ENCODE measurements around the gene PAX2. TPM values are rescaled to one million over a fixed set of nuclear protein-coding genes. Genes with fewer than 3 reads are reported as not detected.

PAX2 gene
- total and polyA plus RNA-seq, 2 donors from 2014 or later = 28.3 to 102 TPM

DNA sequence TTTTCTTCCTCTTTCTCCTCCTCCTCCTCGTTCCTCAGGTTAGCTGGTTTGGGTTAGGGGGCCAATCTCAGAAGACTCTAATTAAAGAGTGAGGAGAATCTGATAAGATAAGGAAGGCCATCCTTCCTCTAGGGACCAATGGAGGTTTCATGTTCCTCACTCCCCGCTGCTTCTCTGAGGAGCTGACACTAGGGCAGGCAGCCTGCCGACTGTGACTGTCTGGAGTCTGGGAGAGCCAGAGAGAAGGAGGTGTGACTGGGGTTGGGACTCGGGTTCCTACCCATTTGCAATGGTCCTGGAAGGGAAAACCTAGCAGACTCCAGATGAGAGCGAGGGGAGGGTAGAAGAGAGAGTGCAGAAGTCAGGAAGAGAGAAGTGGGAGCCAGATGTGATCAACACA is 15.3 kb downstream of the PAX2 start:
- TF ChIP-seq, protein P1, sequence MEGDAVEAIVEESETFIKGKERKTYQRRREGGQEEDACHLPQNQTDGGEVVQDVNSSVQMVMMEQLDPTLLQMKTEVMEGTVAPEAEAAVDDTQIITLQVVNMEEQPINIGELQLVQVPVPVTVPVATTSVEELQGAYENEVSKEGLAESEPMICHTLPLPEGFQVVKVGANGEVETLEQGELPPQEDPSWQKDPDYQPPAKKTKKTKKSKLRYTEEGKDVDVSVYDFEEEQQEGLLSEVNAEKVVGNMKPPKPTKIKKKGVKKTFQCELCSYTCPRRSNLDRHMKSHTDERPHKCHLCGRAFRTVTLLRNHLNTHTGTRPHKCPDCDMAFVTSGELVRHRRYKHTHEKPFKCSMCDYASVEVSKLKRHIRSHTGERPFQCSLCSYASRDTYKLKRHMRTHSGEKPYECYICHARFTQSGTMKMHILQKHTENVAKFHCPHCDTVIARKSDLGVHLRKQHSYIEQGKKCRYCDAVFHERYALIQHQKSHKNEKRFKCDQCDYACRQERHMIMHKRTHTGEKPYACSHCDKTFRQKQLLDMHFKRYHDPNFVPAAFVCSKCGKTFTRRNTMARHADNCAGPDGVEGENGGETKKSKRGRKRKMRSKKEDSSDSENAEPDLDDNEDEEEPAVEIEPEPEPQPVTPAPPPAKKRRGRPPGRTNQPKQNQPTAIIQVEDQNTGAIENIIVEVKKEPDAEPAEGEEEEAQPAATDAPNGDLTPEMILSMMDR (IDR thresholded peaks at IDR 0.05; ENCODE audit: borderline replicate concordance, extremely low read depth, insufficient read depth) = no peak
- no peak for FAIRE-seq
- H3K4me1 ChIP-seq (ENCODE audit: control insufficient read depth in 2 of 3, insufficient read depth in 2 of 3, low read depth in 1 of 3, low read length in 3 of 3) = peaks cover 0 to 20% (median 0%) of the 10 kb centered on the region in 3 donors
- peaks cover 2% of the 10 kb centered on the region for H3K27me3 ChIP-seq (ENCODE audit: control insufficient read depth, insufficient read depth, low read length)
- no peak overlapping the region for H3K9ac ChIP-seq (ENCODE audit: low read length in 3 of 3)
- no peak overlapping the region for H3K27ac ChIP-seq (ENCODE audit: low read depth in 2 of 2, low read length in 2 of 2)
- intact Hi-C loops (cut with DNase I) = no loop called here
- DNase-seq = no peak
- no peaks in the 10 kb centered on the region for H3K9me3 ChIP-seq (ENCODE audit: control insufficient read depth in 2 of 3, insufficient read depth in 1 of 3, low read length in 3 of 3)
- peaks cover 5 to 11% (median 8%) of the 10 kb centered on the region in 3 donors for H3K36me3 ChIP-seq (ENCODE audit: control insufficient read depth in 2 of 3, insufficient read depth in 3 of 3, low read length in 3 of 3)
- H3K4me3 ChIP-seq (ENCODE audit: low read length in 3 of 3) = no peak overlapping the region

DNA sequence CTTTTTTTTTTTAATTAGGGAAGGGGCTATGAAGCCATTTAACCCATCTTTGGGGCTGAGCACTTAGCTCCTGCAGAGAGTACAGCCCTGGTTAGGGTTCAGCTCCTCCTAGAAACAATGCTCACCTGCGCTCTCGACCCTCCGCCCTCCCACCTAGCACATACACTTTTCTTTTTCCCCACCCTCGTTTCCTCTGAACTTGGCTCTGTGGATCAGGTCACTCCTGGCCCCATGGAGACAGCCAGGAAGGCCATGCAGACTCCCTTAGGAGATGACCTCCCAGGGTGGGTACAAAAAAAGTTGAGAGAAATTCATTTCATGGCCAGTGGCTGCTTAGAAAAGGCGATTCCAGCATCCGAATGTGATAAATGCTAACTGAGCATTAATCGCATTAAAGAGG is 15.8 kb downstream of the PAX2 start:
- no peak overlapping the region for H3K4me3 ChIP-seq (ENCODE audit: low read length in 3 of 3)
- TF ChIP-seq, protein P1 (IDR thresholded peaks at IDR 0.05; ENCODE audit: borderline replicate concordance, extremely low read depth, insufficient read depth) = no peak
- H3K36me3 ChIP-seq (ENCODE audit: control insufficient read depth in 2 of 3, insufficient read depth in 3 of 3, low read length in 3 of 3) = peaks cover 7 to 15% (median 9%) of the 10 kb centered on the region in 3 donors
- H3K27me3 ChIP-seq (ENCODE audit: control insufficient read depth, insufficient read depth, low read length) = no peaks in the 10 kb centered on the region
- H3K9me3 ChIP-seq (ENCODE audit: control insufficient read depth in 2 of 3, insufficient read depth in 1 of 3, low read length in 3 of 3) = no peaks in the 10 kb centered on the region
- H3K4me1 ChIP-seq (ENCODE audit: control insufficient read depth in 2 of 3, insufficient read depth in 2 of 3, low read depth in 1 of 3, low read length in 3 of 3) = peaks cover 0 to 20% (median 0%) of the 10 kb centered on the region in 3 donors
- no peak overlapping the region for H3K27ac ChIP-seq (ENCODE audit: low read depth in 2 of 2, low read length in 2 of 2)
- DNase-seq (no peak), FAIRE-seq (no peak)
- intact Hi-C loops (cut with DNase I) = no loop called here
- H3K9ac ChIP-seq (ENCODE audit: low read length in 3 of 3) = no peak overlapping the region

DNA sequence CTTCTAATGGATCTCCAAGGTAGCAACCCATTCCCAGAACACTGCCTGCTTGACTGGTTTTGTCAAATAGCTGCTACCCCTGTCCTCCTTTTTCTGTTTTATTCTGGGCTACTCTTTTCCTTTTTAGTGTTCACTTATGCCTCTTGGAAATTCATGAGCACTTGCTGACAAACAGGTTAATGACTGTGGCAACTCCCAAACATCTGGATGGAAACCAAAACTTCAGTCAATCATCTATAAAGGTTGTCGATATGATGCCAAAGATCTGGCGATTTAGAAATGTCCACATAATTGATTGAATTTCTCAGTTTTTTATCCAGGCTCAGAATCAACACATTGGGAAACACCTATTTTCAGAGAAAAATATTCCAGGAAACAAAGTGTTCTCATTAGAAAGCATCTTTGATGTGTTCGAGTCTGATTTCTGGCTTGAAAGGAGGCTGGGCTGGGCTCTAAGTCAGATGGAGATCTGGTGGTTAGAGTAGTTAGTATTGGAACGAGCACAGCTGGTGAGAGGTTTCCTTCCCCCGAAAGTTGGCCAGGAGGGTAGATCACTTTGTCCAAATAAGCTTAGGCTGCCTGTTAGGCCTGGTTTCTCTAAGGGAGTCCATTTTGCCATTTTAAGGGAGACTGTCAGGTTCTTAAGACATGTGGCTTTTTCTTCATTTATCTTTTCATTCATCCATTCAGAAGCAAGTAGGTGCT is 17.8 kb downstream of the PAX2 start:
- Histone ChIP-seq H3K4me3 (ENCODE audit: low read length in 3 of 3) (no peak overlapping the region), H3K9ac (ENCODE audit: low read length in 3 of 3) (no peak overlapping the region), H3K9me3 (ENCODE audit: control insufficient read depth in 2 of 3, insufficient read depth in 1 of 3, low read length in 3 of 3) (no peaks in the 10 kb centered on the region), H3K4me1 (ENCODE audit: control insufficient read depth in 2 of 3, insufficient read depth in 2 of 3, low read depth in 1 of 3, low read length in 3 of 3) (peaks cover 0 to 23% (median 0%) of the 10 kb centered on the region in 3 donors), H3K27me3 (ENCODE audit: control insufficient read depth, insufficient read depth, low read length) (no peaks in the 10 kb centered on the region), H3K36me3 (ENCODE audit: control insufficient read depth in 2 of 3, insufficient read depth in 3 of 3, low read length in 3 of 3) (peaks cover 2 to 11% (median 7%) of the 10 kb centered on the region in 3 donors), H3K27ac (ENCODE audit: low read depth in 2 of 2, low read length in 2 of 2) (no peak overlapping the region)
- intact Hi-C loops (cut with DNase I) = no loop called here
- DNase-seq (no peak), FAIRE-seq (no peak)
- TF ChIP-seq, protein P1 (IDR thresholded peaks at IDR 0.05; ENCODE audit: borderline replicate concordance, extremely low read depth, insufficient read depth) = no peak
